ENCODE measurements around the gene PIGB.
"Not testable (repeated sequence)": the region's sequence is repeated elsewhere in the genome, so short reads cannot be mapped to it uniquely, and the experiment has no call there.

The PIGB gene

GRCh38 chr15:55381595-55381994 lies 62.6 kb downstream of the PIGB start:
- DNase-seq (ENCODE audit: low read depth): no peak

GRCh38 chr15:55383687-55384086 lies 64.7 kb downstream of the PIGB start:
- DNase-seq (ENCODE audit: low read depth): no peak

- no peak for DNase-seq (ENCODE audit: low read depth)
These were observed 68.0 kb downstream of the PIGB start for GRCh38 chr15:55387027-55387426.

- DNase-seq (ENCODE audit: low read depth): peak; percentile 12
These were observed 70.2 kb downstream of the PIGB start for GRCh38 chr15:55389264-55389607.

GRCh38 chr15:55394694-55395093 lies 75.7 kb downstream of the PIGB start:
- DNase-seq (ENCODE audit: low read depth): no peak

- no peak for DNase-seq (ENCODE audit: low read depth)
These were observed 79.2 kb downstream of the PIGB start for GRCh38 chr15:55398243-55398642.

GRCh38 chr15:55400050-55400449 lies 81.0 kb downstream of the PIGB start:
- DNase-seq (ENCODE audit: low read depth): not testable (repeated sequence)

GRCh38 chr15:55401786-55402246 lies 82.8 kb downstream of the PIGB start:
- no peak for DNase-seq (ENCODE audit: low read depth)

- no peak for DNase-seq (ENCODE audit: low read depth)
These were observed 83.7 kb downstream of the PIGB start for GRCh38 chr15:55402707-55403106.

GRCh38 chr15:55403531-55403930 lies 84.5 kb downstream of the PIGB start:
- DNase-seq (ENCODE audit: low read depth): no peak

Data from HS-27A (cell line).